ENCODE data around the gene MSANTD3. TPM values are rescaled to one million over a fixed set of nuclear protein-coding genes. Genes with fewer than 3 reads are reported as not detected.

MSANTD3 gene
- total and polyA plus RNA-seq, 2 experiments from 2014 or later = 19.7 to 34.5 TPM

- peak; percentile 99 for ATAC-seq
- H3K9me2 ChIP-seq (ENCODE audit: insufficient read depth) = 0 out of 2 replicates have a peak, but pooled peaks cover 2% of the 10 kb centered on the region
- peak overlapping the region; percentile 76 for H2AFZ ChIP-seq
- peaks cover 10% of the 10 kb centered on the region; the same call in 2 of the 3 replicates for H3K36me3 Mint-ChIP-seq (ENCODE audit: low read depth)
- no peaks in the 10 kb centered on the region for H3K79me2 ChIP-seq (replicated peaks; ENCODE audit: insufficient read depth)
- H4K20me1 ChIP-seq (replicated peaks; ENCODE audit: insufficient read depth) = no peaks in the 10 kb centered on the region
- H3K9me3 Mint-ChIP-seq = peaks cover 16% of the 10 kb centered on the region
- peaks cover 12% of the 10 kb centered on the region for H3K27me3 Mint-ChIP-seq (ENCODE audit: insufficient read depth, low read depth, poor library complexity)
- peaks cover 6% of the 10 kb centered on the region for H3K4me1 ChIP-seq (ENCODE audit: insufficient read depth)
- no peaks in the 10 kb centered on the region for H3K36me3 ChIP-seq (ENCODE audit: insufficient read depth)
- peak overlapping the region; percentile 75 for H3K4me2 ChIP-seq
- H3K4me1 Mint-ChIP-seq = peaks cover 10% of the 10 kb centered on the region
- 0 out of 2 replicates have a peak, but pooled peaks cover 3% of the 10 kb centered on the region for H3F3A ChIP-seq (replicated peaks; ENCODE audit: low read depth)
- peak; percentile 99 for DNase-seq (ENCODE audit: low spot score)
- no peak overlapping the region for H3K27ac ChIP-seq (ENCODE audit: low read depth)
- no peaks in the 10 kb centered on the region for H3K27me3 ChIP-seq (ENCODE audit: insufficient read depth)
- no peak for TF ChIP-seq JUNB (IDR thresholded peaks at IDR 0.05; ENCODE audit: unreplicated experiment)
- peak; percentile 86 for TF ChIP-seq POLR2AphosphoS5 (IDR thresholded peaks at IDR 0.05; ENCODE audit: low read depth)
- peak; percentile 75 for TF ChIP-seq CREB1 (CRISPR knock-in tag; IDR thresholded peaks at IDR 0.05; ENCODE audit: low read depth)
- H3K27ac Mint-ChIP-seq = peak overlapping the region; percentile 39; the same call in 1 of the 2 replicates
- peak overlapping the region; percentile 72 for H3K4me3 Mint-ChIP-seq
- peak overlapping the region; percentile 52 for H3K4me3 ChIP-seq
Measured at GRCh38 chr9:100411472-100412283, 15.3 kb upstream of the MSANTD3 start.

- Mint-ChIP-seq H3K4me3 (no peak overlapping the region), H3K27me3 (ENCODE audit: insufficient read depth, low read depth, poor library complexity) (peaks cover 12% of the 10 kb centered on the region), H3K4me1 (peaks cover 10% of the 10 kb centered on the region), H3K36me3 (ENCODE audit: low read depth) (peaks cover 4% of the 10 kb centered on the region; the same call in 1 of the 3 replicates), H3K9me3 (peaks cover 6% of the 10 kb centered on the region; the same call in 1 of the 3 replicates), H3K27ac (no peak overlapping the region)
- no peaks in the 10 kb centered on the region for H4K20me1 ChIP-seq (replicated peaks; ENCODE audit: insufficient read depth)
- ATAC-seq (no peak), DNase-seq (ENCODE audit: low spot score) (no peak)
- no peaks in the 10 kb centered on the region for H3K36me3 ChIP-seq (ENCODE audit: insufficient read depth)
- H3K9me2 ChIP-seq (ENCODE audit: insufficient read depth) = no peaks in the 10 kb centered on the region
- H3K4me2 ChIP-seq = no peak overlapping the region
- no peak for TF ChIP-seq CTCF (conservative IDR thresholded peaks at IDR 0.05; ENCODE audit: low read depth in 2 of 2)
- no peak for TF ChIP-seq CREB1 (CRISPR knock-in tag; IDR thresholded peaks at IDR 0.05; ENCODE audit: low read depth)
- no peak for TF ChIP-seq EZH2 (IDR thresholded peaks at IDR 0.05; ENCODE audit: low read depth, unreplicated experiment)
- no peak for TF ChIP-seq ZNF114 (CRISPR knock-in tag; IDR thresholded peaks at IDR 0.05)
- TF ChIP-seq STAT1 (IDR thresholded peaks at IDR 0.05; ENCODE audit: unreplicated experiment) = no peak
- no peak for TF ChIP-seq NANOG (IDR thresholded peaks at IDR 0.05; ENCODE audit: borderline replicate concordance)
- TF ChIP-seq EZH2phosphoT487 (IDR thresholded peaks at IDR 0.05; ENCODE audit: unreplicated experiment) = no peak
- TF ChIP-seq POLR2AphosphoS5 (IDR thresholded peaks at IDR 0.05; ENCODE audit: low read depth) = no peak
- TF ChIP-seq ZNF331 (CRISPR knock-in tag; IDR thresholded peaks at IDR 0.05; ENCODE audit: low read depth) = no peak
- H3K27ac ChIP-seq (ENCODE audit: low read depth) = no peak overlapping the region
- H3K79me2 ChIP-seq (replicated peaks; ENCODE audit: insufficient read depth) = no peaks in the 10 kb centered on the region
- H3K27me3 ChIP-seq (ENCODE audit: insufficient read depth) = no peaks in the 10 kb centered on the region
- H2AFZ ChIP-seq = no peak overlapping the region
- H3K4me1 ChIP-seq (ENCODE audit: insufficient read depth) = peaks cover 6% of the 10 kb centered on the region
- H3K4me3 ChIP-seq = no peak overlapping the region
- 0 out of 2 replicates have a peak, but pooled peaks cover 3% of the 10 kb centered on the region for H3F3A ChIP-seq (replicated peaks; ENCODE audit: low read depth)
Measured at GRCh38 chr9:100413839-100414420, 13.0 kb upstream of the MSANTD3 start.

All from GM23338 (cell line).